GM18951 (cell line): ENCODE data around the gene SNX33.
"Not testable (repeated sequence)": the region's sequence is repeated elsewhere in the genome, so short reads cannot be mapped to it uniquely, and the experiment has no call there.

ENCODE experiments used
- POLR2A ChIP-seq: IDR thresholded peaks from 4 replicates; pipeline ENCODE4 v1.6.1; 2011; ENCODE audit warnings: mild to moderate bottlenecking; ENCODE audit not compliant: insufficient read length, insufficient read depth; ENCODE audit errors: extremely low read depth
- in situ Hi-C: fragments of 300-500 bp; cut with MboI; formaldehyde crosslinking; loops from one replicate; pipeline ENCODE4 v1.12.0; 2022; ENCODE audit warnings: low sequenced_read_pairs, mixed read lengths, inconsistent platforms; ENCODE audit not compliant: unreplicated experiment

The SNX33 gene

DNA sequence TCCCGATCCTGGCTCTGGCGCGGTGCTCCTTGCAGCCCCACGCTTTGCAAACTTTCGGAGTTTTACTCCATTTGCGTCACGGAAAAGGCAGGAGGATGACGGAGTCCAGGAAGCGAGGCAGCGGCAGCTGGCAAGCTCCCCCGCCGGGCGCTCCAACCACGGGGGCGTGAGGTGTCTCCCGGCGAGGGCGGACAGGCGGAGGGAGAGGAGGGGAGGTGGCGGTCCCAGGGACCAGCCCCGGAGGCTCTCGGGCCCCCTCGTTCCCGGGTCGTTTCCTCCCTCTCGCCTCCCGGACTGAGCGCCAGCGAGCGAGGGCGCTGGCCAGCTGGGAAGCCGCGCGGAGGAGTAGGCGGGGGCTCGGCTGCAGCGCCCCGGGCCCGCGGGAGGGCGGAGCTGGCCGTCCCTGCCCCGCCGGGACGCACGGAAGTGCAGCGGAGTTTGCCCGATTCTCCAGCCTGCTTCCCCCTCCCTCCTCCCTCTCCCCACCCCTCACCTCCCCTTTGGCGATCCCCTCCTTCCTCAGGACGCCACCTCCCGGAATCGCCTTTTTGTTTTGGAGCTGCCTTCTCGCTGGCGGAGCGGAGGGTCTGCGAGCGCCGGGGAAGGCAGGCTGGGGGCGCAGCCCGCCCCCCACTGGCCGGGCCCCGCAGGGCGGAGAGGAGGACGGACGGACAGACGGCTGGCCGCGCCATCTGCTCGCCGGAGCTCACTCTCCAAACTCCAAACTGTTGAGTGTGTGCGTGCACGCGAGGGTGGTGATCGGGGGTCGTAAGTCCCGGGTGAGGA, at the start of gene SNX33:
Gene SNX33 (plus strand): TSS at position 543 of the 786 bp plus-strand sequence. CDS start 1,191 bp downstream, outside the sequence.
- TF ChIP-seq POLR2A = peak; percentile 27
- in situ Hi-C loops = no loop called here

GRCh38 chr15:75598361-75598760, 49.4 kb upstream of the SNX33 start:
- in situ Hi-C loops = no loop called here
- no peak for TF ChIP-seq POLR2A

- in situ Hi-C loops = no loop called here
These were observed 48.3 kb upstream of the SNX33 start for GRCh38 chr15:75599401-75599800.

DNA sequence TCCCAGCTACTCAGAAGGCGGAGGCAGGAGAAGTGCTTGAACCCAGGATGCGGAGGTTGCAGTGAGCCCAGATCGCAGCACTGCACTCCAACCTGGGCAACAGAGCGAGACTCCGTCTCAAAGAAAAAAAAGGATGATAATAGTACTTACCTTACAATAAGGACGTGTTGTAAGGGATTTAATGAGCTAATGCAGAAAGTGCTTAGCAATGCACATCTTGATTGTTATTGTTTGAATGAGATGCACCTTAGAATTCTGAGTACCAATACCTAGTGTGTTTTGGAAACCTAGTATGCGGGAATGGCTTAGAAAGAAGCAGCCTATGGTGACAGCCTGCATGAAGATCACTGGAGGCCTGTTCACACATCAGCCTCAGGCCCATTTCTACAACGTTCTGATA, 41.7 kb upstream of the SNX33 start:
- TF ChIP-seq POLR2A = no peak
- in situ Hi-C loops = no loop called here

More at GRCh38 chr15:75599401-75599800, 48.3 kb upstream of the SNX33 start:
- TF ChIP-seq POLR2A = no peak

GRCh38 chr15:75606711-75607699, 40.7 kb upstream of the SNX33 start:
- in situ Hi-C loops = no loop called here
- TF ChIP-seq POLR2A = no peak

- in situ Hi-C loops = no loop called here
- no peak for TF ChIP-seq POLR2A
These were observed 30.9 kb upstream of the SNX33 start for GRCh38 chr15:75616766-75617165.

GRCh38 chr15:75620058-75620820, 27.5 kb upstream of the SNX33 start:
- in situ Hi-C loops = no loop called here
- no peak for TF ChIP-seq POLR2A

- in situ Hi-C loops = no loop called here
- no peak for TF ChIP-seq POLR2A
These were observed 26.8 kb upstream of the SNX33 start for GRCh38 chr15:75620841-75621391.

DNA sequence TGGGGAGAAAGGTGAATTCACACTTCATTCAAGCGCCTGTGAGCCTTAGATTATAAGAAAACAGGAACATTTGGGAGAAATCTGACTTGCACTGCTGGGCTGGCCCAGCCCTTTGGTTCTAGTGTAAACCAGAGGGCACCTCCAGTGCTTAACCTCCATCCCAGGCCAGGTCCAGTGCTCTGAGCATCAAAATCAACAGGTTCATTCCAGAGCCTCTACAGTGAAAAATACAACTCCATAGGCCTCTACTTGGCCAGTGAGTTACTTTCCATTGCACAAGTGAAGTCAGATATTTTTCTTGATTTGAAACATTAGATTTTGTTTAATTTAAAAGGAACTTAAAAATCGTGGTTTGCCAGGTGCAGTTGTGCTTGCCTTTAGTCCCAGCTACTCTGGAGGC, 25.2 kb upstream of the SNX33 start:
- in situ Hi-C loops = no loop called here

GRCh38 chr15:75625542-75626347, 22.0 kb upstream of the SNX33 start, which contains the start of gene SNUPN:
Gene SNUPN, minus strand, starts transcription at chr15:75625725. Its CDS starts 4,674 bp downstream, at chr15:75621051.
- in situ Hi-C loops = no loop called here
- peak; percentile 85 for TF ChIP-seq POLR2A

More for the DNA sequence above, 25.2 kb upstream of the SNX33 start:
- no peak for TF ChIP-seq POLR2A

DNA sequence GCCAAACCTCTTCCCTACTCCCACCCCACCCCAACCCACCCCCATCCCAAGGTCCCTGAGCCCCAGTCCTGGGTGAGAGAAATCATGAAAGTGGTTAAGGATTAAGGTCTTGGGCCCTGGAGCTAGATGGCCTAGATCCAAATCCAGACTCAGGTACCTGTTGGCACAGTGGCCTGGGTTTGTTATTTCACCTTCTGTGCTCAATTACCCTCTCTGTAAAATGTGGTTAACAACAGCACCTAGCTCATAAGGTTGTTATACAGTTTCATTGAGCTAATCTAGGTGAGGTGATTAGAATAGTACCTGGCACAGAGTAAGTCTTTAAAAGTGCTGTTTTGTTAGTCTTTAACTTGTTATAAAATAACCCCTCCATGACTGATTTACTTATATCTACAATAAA, 15.8 kb upstream of the SNX33 start:
- in situ Hi-C loops = no loop called here
- TF ChIP-seq POLR2A = no peak

GRCh38 chr15:75633922-75634321, 13.8 kb upstream of the SNX33 start:
- in situ Hi-C loops = not testable (repeated sequence)

- TF ChIP-seq POLR2A = no peak
- in situ Hi-C loops = no loop called here
These were observed 11.7 kb upstream of the SNX33 start for GRCh38 chr15:75636026-75636425.
